ENCODE results near the gene CENPH. TPM values are rescaled to one million over a fixed set of nuclear protein-coding genes. Genes with fewer than 3 reads are reported as not detected.

The CENPH gene
- total RNA-seq, 4 donors from 2014 or later = 4.8 to 10.4 (median 9.0) TPM

GRCh38 chr5:69184621-69185020, 4.8 kb upstream of the CENPH start:
- no peaks in the 10 kb centered on the region for H3K9me3 ChIP-seq
- H3K4me3 ChIP-seq = no peak overlapping the region
- H3K27ac ChIP-seq = no peak overlapping the region
- H3K4me1 ChIP-seq = peaks cover 3 to 11% (median 6%) of the 10 kb centered on the region in 3 donors
- WGBS, 2 donors = 71 to 92% methylated on average over 1 of the region's 1 CpG
- intact Hi-C loops (cut with DNase I) = no loop called here
- TF ChIP-seq CTCF (IDR thresholded peaks at IDR 0.05) (no peak), POLR2A (IDR thresholded peaks at IDR 0.05) (no peak)
- no peaks in the 10 kb centered on the region for H3K27me3 ChIP-seq
- no peaks in the 10 kb centered on the region for H3K36me3 ChIP-seq
- DNase-seq = no peak

DNA sequence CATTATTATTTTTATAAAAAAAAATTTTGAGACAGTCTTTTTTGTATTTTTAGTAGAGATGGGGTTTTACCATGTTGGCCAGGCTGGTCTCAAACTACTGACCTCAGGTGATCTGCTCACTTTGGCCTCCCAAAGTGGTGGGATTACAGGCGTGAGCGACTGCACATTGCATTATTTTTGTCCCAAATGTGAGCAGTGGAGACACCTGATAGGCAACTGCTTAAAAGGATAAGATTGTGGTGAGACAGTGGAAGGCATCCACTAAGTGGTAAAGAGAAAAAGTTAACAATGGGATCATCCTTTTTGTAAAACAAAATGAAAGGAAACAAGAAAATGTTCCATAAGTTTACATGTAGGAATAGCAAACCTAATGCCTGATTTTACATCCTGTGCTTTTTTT, 2.0 kb upstream of the CENPH start:
- H3K27ac ChIP-seq = no peak overlapping the region
- no peak for TF ChIP-seq POLR2A (IDR thresholded peaks at IDR 0.05)
- no peak for TF ChIP-seq CTCF (IDR thresholded peaks at IDR 0.05)
- intact Hi-C loops (cut with DNase I) = no loop called here
- H3K36me3 ChIP-seq = no peaks in the 10 kb centered on the region
- no peaks in the 10 kb centered on the region for H3K27me3 ChIP-seq
- H3K4me1 ChIP-seq = peaks cover 7 to 20% (median 15%) of the 10 kb centered on the region in 3 donors
- no peak for DNase-seq
- H3K4me3 ChIP-seq = no peak overlapping the region
- H3K9me3 ChIP-seq = no peaks in the 10 kb centered on the region
- 93 to 100% methylated on average over 2 of the region's 2 CpGs for WGBS, 2 donors

GRCh38 chr5:69188811-69189161, 597 bp upstream of the CENPH start:
- H3K27ac ChIP-seq = peak overlapping the region; percentile 75 to 85 (median 79)
- TF ChIP-seq CTCF (IDR thresholded peaks at IDR 0.05) = no peak
- no peaks in the 10 kb centered on the region for H3K9me3 ChIP-seq
- DNase-seq = no peak
- H3K4me1 ChIP-seq = peaks cover 7 to 20% (median 15%) of the 10 kb centered on the region in 3 donors
- H3K4me3 ChIP-seq = peak overlapping the region; percentile 53 to 92 (median 63)
- intact Hi-C loops (cut with DNase I) = no loop called here
- no peaks in the 10 kb centered on the region for H3K36me3 ChIP-seq
- WGBS, 2 donors = 13 to 22% methylated on average over 8 of the region's 8 CpGs
- no peaks in the 10 kb centered on the region for H3K27me3 ChIP-seq

DNA sequence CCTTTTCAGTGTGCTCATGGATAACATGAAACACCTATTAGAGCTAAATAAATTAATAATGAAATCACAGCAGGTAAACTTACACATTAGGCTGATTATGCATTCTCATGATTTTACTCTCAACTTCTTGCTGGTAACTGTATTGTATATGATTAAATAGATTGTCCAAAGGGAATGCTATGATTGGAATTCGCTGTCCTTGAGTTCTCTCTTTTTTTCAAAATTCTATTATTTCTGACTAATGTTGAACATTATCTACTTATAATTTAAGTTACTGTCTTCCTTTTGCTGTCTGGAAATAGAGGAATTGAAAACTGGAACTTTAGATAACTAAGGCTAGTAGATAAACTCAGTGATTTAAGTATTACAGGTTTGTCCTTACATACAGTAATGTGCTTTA, 13.1 kb downstream of the CENPH start:
- TF ChIP-seq POLR2A (IDR thresholded peaks at IDR 0.05) (no peak), CTCF (IDR thresholded peaks at IDR 0.05) (no peak)
- Histone ChIP-seq H3K36me3 (peaks cover 0 to 4% (median 0%) of the 10 kb centered on the region in 3 donors), H3K27ac (no peak overlapping the region), H3K4me3 (no peak overlapping the region), H3K4me1 (no peaks in the 10 kb centered on the region), H3K9me3 (no peaks in the 10 kb centered on the region), H3K27me3 (no peaks in the 10 kb centered on the region)
- DNase-seq = no peak
- WGBS, 2 donors = 89 to 100% methylated on average over 1 of the region's 1 CpG
- intact Hi-C loops (cut with DNase I) = no loop called here

DNA sequence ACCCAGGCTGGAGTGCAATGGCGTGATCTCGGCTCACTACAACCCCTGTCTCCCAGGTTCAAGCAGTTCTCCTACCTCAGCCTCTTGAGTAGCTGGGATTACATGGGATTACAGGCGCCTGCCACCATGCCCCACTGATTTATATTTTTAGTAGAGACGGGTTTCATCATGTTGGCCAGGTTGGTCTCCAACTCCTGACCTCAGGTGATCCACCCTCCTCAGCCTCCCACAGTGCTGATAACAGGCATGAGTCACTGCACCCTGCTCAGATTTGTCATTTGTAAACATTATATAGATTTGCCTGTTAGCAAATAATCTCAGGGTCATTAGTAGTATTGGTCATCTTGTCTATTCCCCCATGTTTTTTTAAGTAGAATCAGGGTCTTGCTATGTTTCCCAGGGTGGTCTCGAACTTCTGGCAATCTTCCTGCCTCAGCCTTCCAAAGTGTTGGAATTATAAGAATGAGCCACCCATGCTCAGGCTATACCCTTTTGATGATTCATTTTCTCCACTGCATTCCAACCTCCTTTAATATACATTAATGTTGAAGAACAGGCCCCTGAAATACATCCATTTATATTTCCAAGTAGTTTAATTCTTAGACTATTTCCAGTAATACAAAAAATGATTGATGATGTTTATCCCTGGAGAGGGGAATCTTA, 17.3 kb downstream of the CENPH start:
- H3K9me3 ChIP-seq = no peaks in the 10 kb centered on the region
- TF ChIP-seq POLR2A (IDR thresholded peaks at IDR 0.05) = no peak
- no peak for TF ChIP-seq CTCF (IDR thresholded peaks at IDR 0.05)
- H3K4me3 ChIP-seq = no peak overlapping the region
- intact Hi-C loops (cut with DNase I) = no loop called here
- H3K27ac ChIP-seq = no peak overlapping the region
- peaks cover 0 to 10% (median 0%) of the 10 kb centered on the region in 3 donors for H3K36me3 ChIP-seq
- no peak for DNase-seq
- no peaks in the 10 kb centered on the region for H3K27me3 ChIP-seq
- no peaks in the 10 kb centered on the region for H3K4me1 ChIP-seq
- WGBS, 2 donors = 74 to 76% methylated on average over 4 to 5 of the region's 5 CpGs

All from esophagus squamous epithelium (tissue), 5 donors.